UCSD-AML1 (cell line): ENCODE data around the gene HOOK2.
"Not testable (repeated sequence)": the region's sequence is repeated elsewhere in the genome, so short reads cannot be mapped to it uniquely, and the experiment has no call there.

Experiments
- DNase-seq: peaks from one replicate; lab custom pipeline; 2025; ENCODE audit not compliant: unreplicated experiment; lab: John Stamatoyannopoulos, UW

Gene HOOK2

GRCh38 chr19:12722566-12723380, 52.6 kb downstream of the HOOK2 start:
- DNase-seq = peak; percentile 92

- DNase-seq = peak; percentile 54
These were observed 53.4 kb downstream of the HOOK2 start for GRCh38 chr19:12721656-12722565.

GRCh38 chr19:12720851-12721655, 54.3 kb downstream of the HOOK2 start:
- DNase-seq = no peak

GRCh38 chr19:12720296-12720695, 55.1 kb downstream of the HOOK2 start:
- DNase-seq = no peak

- no peak for DNase-seq
These were observed 59.4 kb downstream of the HOOK2 start for GRCh38 chr19:12715929-12716328.

- DNase-seq = no peak
These were observed 60.2 kb downstream of the HOOK2 start for GRCh38 chr19:12715102-12715501.

- DNase-seq = not testable (repeated sequence)
These were observed 62.0 kb downstream of the HOOK2 start for GRCh38 chr19:12713304-12713703.
